GM19438 (cell line): ENCODE measurements around the gene DOC2A.

Source experiments
- ATAC-seq: cut with Tn5 transposase; IDR thresholded peaks from one replicate; pipeline ENCODE4 v1.9.1; 2021; ENCODE audit warnings: low read depth; ENCODE audit not compliant: unreplicated experiment

DOC2A gene

DNA sequence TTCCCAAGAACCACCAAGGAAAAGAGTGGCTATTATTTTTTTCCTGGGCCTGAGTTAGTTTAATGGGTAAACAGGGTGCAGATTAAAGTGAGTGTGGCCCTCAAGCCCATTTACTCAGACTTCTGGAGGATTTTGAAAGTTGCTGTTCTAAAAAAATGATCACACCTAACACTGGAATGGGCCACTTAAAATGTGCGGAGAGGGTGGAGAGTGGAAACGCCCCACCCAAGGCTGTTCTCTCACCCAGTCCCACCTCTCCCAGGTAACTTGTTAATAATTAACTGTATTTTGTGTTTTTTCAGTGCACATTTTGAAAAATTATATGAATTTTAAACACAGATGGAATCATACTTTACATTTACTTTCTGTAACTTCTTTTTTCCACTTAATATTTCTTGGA lies 20.8 kb downstream of the DOC2A start:
- ATAC-seq: no peak

DNA sequence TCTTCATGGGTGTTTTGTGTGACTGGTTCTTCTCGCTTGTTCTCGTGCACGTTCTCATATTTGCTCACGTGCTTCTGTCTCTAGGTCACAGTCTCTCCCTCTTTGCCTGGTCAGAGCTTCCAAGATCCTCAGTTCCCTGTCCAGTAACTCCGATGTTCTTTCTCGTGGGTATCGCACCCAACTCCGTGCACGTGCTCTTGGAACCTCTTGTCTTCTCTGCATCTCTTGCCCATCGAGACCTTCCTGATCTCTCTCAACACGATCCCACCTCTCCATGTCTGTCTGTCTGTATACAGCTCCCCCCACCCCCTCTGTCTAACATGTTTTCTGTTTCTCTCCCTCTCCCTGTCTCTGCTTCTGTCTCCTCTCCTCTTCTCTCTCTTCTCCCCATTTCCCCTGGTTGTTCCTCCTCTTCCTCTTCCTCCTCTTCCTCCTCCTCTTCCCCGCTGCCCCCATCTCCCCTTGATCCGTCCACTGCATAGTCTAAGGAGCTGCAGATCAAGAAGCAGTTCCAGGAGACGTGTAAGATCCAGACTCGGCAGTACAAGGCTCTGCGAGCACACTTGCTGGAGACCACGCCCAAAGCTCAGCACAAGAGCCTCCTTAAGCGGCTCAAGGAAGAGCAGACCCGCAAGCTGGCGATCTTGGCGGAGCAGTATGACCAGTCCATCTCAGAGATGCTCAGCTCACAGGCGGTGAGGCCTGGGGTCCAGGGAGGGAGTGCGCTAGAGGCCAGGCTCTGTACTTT lies 21.5 kb downstream of the DOC2A start:
- ATAC-seq: no peak

DNA sequence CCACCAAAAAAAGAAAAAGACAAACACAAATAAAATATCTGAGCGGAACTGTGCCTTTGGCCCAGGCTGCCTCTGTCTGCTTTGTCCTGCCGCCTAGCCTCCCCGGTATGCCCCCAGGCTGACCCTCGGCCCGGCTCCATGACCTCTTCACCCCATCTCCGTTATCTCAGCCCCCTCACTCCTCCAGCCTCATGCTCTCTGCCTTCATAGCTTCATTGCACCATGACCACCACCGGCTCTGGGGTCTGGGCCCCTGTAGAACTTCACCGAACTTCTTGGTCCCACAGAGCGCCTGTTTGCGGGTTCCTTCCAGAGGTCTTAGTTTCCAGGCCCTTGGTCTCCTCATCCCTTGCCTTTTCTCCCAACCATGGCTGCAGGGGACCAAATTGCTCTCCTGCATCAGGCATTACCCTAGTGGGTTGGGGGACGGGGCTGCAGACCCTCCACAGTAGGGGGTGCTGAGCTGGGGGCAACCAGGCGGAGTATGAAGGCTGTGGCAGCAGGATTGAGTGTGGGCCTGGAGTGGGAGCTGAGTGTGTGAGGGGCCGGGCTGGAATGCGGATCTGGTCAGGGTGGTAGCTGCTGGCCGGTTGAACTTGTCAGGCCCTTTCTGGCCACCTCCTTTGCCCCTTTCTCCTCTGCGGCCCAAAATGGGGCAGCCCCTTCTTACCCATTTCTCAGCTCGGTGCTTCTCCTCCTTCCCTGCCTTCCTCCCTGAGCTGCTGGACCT lies 22.3 kb downstream of the DOC2A start:
- ATAC-seq: no peak

DNA sequence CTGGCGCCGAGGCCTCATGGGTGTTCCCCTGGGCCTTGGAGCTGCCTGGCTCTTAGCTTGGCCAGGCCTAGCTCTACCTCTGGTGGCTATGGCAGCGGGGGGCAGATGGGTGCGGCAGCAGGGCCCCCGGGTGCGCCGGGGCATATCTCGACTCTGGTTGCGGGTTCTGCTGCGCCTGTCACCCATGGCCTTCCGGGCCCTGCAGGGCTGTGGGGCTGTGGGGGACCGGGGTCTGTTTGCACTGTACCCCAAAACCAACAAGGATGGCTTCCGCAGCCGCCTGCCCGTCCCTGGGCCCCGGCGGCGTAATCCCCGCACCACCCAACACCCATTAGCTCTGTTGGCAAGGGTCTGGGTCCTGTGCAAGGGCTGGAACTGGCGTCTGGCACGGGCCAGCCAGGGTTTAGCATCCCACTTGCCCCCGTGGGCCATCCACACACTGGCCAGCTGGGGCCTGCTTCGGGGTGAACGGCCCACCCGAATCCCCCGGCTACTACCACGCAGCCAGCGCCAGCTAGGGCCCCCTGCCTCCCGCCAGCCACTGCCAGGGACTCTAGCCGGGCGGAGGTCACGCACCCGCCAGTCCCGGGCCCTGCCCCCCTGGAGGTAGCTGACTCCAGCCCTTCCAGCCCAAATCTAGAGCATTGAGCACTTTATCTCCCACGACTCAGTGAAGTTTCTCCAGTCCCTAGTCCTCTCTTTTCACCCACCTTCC lies 23.3 kb downstream of the DOC2A start:
- ATAC-seq: no peak

DNA sequence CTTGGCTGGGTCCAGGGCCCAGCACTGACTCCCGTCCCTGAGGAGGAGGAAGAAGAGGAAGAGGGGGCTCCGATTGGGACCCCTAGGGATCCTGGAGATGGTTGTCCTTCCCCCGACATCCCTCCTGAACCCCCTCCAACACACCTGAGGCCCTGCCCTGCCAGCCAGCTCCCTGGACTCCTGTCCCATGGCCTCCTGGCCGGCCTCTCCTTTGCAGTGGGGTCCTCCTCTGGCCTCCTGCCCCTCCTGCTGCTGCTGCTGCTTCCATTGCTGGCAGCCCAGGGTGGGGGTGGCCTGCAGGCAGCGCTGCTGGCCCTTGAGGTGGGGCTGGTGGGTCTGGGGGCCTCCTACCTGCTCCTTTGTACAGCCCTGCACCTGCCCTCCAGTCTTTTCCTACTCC lies 23.9 kb downstream of the DOC2A start:
- ATAC-seq: no peak

- no peak for ATAC-seq
Observed at GRCh38 chr16:29986231-29986630, 24.6 kb downstream of the DOC2A start.

DNA sequence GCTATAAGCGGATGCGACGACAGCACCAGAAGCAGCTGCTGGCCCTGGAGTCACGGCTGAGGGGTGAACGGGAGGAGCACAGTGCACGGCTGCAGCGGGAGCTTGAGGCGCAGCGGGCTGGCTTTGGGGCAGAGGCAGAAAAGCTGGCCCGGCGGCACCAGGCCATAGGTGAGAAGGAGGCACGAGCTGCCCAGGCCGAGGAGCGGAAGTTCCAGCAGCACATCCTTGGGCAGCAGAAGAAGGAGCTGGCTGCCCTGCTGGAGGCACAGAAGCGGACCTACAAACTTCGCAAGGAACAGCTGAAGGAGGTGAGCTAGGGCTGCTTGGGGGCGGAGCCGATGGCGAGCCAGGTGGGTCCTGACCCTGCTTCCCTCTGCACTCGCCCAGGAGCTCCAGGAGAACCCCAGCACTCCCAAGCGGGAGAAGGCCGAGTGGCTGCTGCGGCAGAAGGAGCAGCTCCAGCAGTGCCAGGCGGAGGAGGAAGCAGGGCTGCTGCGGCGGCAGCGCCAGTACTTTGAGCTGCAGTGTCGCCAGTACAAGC lies 25.5 kb downstream of the DOC2A start:
- ATAC-seq: no peak

DNA sequence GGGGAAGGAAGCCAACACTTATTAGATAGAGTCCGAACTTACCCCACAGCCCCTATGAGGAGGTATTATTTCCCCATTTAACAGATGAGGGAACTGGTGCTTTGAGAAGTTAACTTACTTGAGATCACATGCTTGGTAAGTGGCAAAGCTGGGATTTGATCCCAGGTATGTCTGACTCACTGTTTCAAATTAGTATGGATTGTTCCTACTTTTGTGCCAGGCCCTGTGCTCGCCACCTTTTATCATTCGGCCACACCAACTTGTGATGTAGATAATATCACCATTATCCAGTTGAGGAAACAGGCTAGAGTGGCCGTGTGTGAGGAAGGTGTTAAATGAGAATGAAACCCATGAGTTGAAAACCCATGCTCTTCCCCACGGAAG lies 26.1 kb downstream of the DOC2A start:
- ATAC-seq: no peak

- ATAC-seq: no peak
Observed at GRCh38 chr16:29984137-29984763, 26.6 kb downstream of the DOC2A start.

DNA sequence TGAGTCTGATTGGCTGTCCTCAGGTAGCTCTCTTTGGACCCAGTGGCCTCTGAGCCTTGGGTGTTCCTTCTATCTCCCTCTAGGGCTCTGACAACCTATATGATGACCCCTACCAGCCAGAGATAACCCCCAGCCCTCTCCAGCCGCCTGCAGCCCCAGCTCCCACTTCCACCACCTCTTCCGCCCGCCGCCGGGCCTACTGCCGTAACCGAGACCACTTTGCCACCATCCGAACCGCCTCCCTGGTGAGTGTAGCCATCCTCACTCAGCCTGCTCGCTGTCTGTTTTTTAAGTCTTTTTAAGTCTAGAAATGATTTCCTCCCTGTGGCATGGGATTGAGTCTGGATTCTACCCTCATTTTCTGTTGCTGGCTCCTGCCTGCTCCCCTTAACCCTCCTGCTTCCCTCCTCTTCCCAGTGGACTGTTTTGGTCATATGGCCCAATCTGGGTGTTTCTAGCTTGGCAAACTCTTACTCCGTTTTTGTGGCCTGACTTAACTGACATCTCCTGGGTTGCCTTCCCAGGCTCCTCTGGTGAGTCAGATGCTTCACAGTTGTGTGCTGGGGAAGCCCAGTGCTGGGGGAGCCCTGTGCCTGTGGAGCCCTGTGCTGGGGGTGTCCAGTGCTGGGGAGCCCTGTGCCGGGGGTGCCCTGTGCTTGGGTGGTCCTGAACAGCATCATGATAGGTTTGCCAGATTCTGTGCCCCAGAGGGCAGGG lies 27.2 kb downstream of the DOC2A start:
- no peak for ATAC-seq

GRCh38 chr16:29982560-29983419 lies 28.0 kb downstream of the DOC2A start:
- no peak for ATAC-seq

- no peak for ATAC-seq
Observed at GRCh38 chr16:29978564-29979270, 32.1 kb downstream of the DOC2A start.

- no peak for ATAC-seq
Observed at GRCh38 chr16:29978081-29978480, 32.7 kb downstream of the DOC2A start.

DNA sequence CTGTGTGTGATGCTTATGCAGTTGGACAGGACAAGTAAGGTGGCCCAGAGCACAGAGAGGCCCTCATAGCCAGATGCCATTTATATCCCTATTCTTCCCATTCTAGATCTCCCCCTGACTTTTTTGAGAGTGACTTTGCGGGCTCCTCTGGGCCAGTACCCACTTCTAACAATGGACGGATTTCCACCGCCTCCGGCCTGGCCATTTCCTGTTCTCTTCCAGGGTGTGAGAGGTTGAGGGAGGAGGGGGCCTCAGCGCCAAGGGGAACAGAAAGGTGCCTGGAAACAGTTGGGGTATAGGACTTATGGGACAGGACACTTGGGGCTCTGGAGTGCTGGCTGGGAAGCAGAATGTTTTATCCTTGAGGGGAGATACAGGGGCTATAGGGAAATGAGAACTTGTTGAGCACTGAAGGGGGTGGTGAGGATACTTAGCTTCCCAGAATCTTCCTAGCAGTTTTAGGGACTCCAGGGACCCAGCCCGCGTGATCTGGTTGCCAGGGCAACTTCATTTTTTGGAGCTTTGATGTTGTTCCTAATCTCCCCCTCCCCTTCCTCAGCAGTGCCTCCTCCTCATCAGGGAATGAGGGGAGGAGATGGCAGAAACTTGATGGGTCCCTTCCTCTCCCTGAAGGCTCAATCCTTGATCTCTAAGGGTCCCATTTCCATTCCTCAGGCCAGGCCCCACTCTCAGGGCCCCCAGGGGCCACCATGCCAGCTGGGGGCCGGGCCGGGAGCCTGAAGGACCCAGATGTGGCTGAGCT lies 33.6 kb downstream of the DOC2A start:
- no peak for ATAC-seq

- ATAC-seq: no peak
Observed at GRCh38 chr16:29975811-29976511, 34.9 kb downstream of the DOC2A start.

GRCh38 chr16:29975134-29975538 lies 35.7 kb downstream of the DOC2A start:
- no peak for ATAC-seq
